HUDEP-2 (cell line): ENCODE data around the gene MRPL22.
"Not testable (repeated sequence)": the region's sequence is repeated elsewhere in the genome, so short reads cannot be mapped to it uniquely, and the experiment has no call there.

Experiments
- DNase-seq, 76 experiments: peaks; one replicate each; lab custom pipeline; 2025; ENCODE audit not compliant: unreplicated experiment in 76 of 76; lab: John Stamatoyannopoulos, UW

The MRPL22 gene

DNA sequence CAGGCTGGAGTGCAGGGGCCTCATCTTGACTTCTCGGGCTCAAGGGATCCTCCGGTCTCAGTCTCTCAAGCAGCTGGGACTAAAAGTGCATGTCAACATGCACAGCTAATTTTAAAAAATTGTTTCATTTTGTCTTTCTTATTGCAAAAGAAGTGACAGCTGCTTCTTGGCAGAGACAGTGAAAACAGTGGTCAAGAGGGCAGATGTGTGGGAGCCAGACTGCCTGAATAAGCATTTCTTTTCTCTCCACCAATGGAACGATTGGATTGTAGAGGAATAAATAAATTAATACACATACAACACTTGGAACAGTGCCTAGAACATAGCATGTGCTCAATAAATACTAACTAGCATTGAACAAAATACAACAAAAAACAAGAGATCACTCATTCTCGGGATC, 45.3 kb downstream of the MRPL22 start:
- no peak for DNase-seq

GRCh38 chr5:154989626-154990025, 48.8 kb downstream of the MRPL22 start:
- no peak for DNase-seq

GRCh38 chr5:154993461-154993860, 52.6 kb downstream of the MRPL22 start:
- no peak for DNase-seq

- DNase-seq = no peak
These were observed 54.8 kb downstream of the MRPL22 start for GRCh38 chr5:154995679-154996078.

GRCh38 chr5:154997746-154998145, 56.9 kb downstream of the MRPL22 start:
- DNase-seq = peak in 5 of 76 experiments; percentile 14 to 31 (median 15)

DNA sequence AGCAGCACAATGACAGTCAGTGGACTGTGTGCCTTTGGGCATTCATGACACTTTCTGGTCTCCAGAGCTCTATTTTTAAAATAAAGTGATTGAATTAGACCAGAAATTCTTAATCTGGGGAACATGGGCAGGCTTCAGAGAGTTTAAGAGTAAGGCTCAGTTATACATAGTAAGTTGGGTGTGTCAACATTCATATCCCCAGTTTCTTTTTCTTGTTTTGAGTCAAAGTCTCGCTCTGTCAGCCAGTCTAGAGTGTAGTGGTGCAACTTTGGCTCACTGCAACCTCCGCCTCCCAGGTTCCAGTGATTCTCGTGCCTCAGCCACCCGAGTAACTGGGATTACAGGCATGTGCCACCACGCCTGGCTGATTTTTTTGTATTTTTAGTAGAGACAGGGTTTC, 59.0 kb downstream of the MRPL22 start:
- no peak for DNase-seq

DNA sequence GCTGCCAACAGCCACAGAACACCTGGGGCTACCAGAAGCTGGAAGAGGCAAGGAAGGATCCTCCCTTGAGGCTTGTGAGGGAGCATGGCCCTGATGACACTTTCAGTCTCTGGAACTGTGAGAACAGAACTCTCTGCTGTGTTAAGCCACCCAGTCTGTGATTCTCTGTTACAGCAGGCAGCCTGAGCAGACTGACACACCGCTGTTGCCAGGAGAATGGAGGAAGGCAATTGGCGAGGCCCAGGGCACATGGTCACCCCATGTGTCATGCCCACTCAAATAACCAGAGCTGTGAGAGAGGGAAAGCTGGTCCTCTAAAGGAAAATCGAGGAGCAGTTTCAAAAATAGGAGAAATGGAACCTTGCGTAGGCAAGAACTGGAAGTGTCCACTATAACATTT, 60.6 kb downstream of the MRPL22 start:
- no peak for DNase-seq

GRCh38 chr5:155002722-155003121, 61.8 kb downstream of the MRPL22 start:
- not testable (repeated sequence) for DNase-seq

DNA sequence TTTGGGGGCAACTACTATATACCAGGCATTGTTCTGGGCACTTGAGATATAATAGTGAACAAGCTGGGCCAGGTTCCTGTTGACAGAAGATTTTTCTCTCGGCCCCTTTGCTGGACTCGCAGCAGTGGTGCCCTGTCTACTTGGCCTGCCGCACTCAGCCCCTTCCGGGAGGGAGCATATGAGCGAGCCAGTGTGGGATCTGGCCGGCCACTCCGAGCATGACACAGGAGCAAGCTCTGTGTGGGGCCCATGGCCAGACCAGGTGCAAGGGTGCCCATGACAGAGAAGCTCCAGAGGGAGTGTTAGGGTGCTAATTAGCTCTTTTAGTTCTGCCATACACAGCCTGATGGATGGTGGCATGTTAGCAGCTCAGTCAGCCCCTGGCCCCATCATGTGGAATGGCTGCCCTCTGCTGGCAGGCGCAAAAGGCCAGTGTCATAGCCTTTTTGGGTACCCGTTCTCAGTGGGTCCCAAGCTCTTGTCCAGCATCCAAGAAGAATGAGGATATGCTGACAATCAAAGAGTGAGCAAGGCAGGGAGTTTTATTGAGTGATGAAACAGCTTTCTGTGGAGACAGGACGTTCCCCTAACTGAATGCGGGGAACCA, 63.4 kb downstream of the MRPL22 start:
- peak in 54 of 76 experiments; percentile 5 to 73 (median 40) for DNase-seq

- DNase-seq = not testable (repeated sequence)
These were observed 65.4 kb downstream of the MRPL22 start for GRCh38 chr5:155006265-155006664.

GRCh38 chr5:155008669-155009068, 67.8 kb downstream of the MRPL22 start:
- DNase-seq = no peak

- DNase-seq = no peak
These were observed 70.0 kb downstream of the MRPL22 start for GRCh38 chr5:155010881-155011280.

- no peak for DNase-seq
These were observed 72.7 kb downstream of the MRPL22 start, which contains the start of gene KIF4B for GRCh38 chr5:155013526-155013925. Gene KIF4B, plus strand, starts transcription at chr5:155013755. Its CDS starts 105 bp downstream, at chr5:155013860.

- peak in 9 of 76 experiments; percentile 4 to 49 (median 18) for DNase-seq
These were observed 74.4 kb downstream of the MRPL22 start for GRCh38 chr5:155015239-155015638.

GRCh38 chr5:155017610-155018009, 76.7 kb downstream of the MRPL22 start:
- DNase-seq = peak in 19 of 76 experiments; percentile 11 to 71 (median 33)
